GM10248 (cell line): ENCODE data around the gene NUP93.

ENCODE experiments used
- CTCF ChIA-PET: fragments of 300-600 bp; sonication (Branson Sonifier 250); formaldehyde crosslinking; extraction: SDS; loops from one replicate; lab custom pipeline; 2021; ENCODE audit warnings: antibody characterized with exemption; lab: Yijun Ruan, JAX
- POLR2A ChIA-PET: fragments of 350-650 bp; sonication (Branson Sonifier 250); formaldehyde crosslinking; extraction: SDS; loops from one replicate; lab custom pipeline; 2020; ENCODE audit warnings: antibody characterized with exemption; lab: Yijun Ruan, JAX
- DNase-seq: peaks from one replicate; pipeline ENCODE4 v3.0.0; 2012; ENCODE audit errors: extremely low spot score
- TF ChIP-seq, protein P1 (sequence below): IDR thresholded peaks from 2 replicates; pipeline ENCODE4 v1.5.1; 2012; ENCODE audit warnings: mild to moderate bottlenecking, low read depth; ENCODE audit errors: extremely low read depth, missing control alignments, control extremely low read depth

Gene NUP93

DNA sequence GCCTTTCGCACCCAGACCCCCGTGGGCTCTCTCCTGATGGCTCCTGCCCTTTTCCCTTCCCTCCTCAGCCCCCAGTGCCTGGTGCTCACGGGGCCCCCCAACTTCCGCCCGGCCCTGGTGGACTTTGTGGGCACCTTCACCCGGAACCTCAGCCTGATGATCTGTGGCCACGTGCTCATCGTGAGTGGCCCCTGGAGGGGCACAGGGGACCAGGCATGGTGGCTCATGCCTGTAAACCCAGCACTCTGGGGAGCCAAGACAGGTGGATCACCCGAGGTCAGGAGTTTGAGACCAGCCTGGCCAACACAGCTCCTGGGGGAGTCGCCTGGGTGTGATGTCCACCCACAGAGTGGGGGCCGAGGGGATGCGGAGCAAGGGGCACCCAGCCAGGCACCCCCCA lies 156.4 kb downstream of the NUP93 start:
- POLR2A ChIA-PET: no interaction called here
- CTCF ChIA-PET: no interaction called here
- TF ChIP-seq, protein P1, sequence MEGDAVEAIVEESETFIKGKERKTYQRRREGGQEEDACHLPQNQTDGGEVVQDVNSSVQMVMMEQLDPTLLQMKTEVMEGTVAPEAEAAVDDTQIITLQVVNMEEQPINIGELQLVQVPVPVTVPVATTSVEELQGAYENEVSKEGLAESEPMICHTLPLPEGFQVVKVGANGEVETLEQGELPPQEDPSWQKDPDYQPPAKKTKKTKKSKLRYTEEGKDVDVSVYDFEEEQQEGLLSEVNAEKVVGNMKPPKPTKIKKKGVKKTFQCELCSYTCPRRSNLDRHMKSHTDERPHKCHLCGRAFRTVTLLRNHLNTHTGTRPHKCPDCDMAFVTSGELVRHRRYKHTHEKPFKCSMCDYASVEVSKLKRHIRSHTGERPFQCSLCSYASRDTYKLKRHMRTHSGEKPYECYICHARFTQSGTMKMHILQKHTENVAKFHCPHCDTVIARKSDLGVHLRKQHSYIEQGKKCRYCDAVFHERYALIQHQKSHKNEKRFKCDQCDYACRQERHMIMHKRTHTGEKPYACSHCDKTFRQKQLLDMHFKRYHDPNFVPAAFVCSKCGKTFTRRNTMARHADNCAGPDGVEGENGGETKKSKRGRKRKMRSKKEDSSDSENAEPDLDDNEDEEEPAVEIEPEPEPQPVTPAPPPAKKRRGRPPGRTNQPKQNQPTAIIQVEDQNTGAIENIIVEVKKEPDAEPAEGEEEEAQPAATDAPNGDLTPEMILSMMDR: no peak
- DNase-seq: no peak

DNA sequence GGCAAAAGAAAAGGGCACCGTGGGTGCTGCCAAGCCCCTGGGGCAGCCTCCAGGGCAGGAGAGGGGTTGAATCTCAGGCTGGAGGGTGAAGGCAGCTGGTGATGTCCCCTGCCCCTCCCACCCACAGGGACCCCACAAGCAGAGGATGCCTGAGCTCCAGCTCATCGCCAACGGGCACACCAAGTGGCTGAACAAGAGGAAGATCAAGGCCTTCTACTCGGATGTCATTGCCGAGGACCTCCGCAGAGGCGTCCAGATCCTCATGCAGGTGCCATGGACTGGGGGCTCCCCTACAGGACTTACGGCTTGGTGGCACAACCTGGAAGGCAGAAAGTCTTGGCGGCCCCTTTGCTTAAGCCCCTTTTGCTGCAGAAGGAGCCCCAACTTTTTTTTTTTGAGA lies 156.9 kb downstream of the NUP93 start:
- ChIA-PET POLR2A (no interaction called here), CTCF (no interaction called here)
- DNase-seq: no peak
- TF ChIP-seq, protein P1: no peak

DNA sequence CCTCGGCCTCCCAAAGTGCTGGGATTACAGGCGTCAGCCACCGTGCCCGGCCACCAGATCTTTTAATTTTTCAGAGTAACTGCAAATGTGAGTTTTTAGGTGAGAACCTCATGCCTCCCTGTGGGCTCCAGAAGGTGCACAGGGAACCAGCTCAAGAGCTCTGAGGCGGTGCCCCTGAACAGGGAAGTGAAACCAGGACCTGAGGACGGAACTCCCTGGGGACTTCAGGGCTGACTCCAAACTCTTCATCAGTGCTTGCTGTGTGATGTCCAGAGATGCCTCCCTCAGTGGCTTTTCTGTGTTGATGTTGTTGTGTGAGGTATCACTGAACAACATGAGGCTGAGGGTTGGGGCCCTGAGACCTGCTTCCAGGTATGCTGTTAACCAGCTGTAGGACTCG lies 158.9 kb downstream of the NUP93 start:
- TF ChIP-seq, protein P1: no peak
- ChIA-PET POLR2A (interaction anchor here (1.3 kb wide), 1 partner anchor 43 kb away, joined by 3 read pairs; the partner anchor contains the start of gene HERPUD1), CTCF (interaction anchor here (0.8 to 1.8 kb wide), 4 partner anchors 9 to 28 kb away, joined by 3 to 4 read pairs (median 4); partner anchors contain the start of gene SLC12A3)
- DNase-seq: peak; percentile 79

DNA sequence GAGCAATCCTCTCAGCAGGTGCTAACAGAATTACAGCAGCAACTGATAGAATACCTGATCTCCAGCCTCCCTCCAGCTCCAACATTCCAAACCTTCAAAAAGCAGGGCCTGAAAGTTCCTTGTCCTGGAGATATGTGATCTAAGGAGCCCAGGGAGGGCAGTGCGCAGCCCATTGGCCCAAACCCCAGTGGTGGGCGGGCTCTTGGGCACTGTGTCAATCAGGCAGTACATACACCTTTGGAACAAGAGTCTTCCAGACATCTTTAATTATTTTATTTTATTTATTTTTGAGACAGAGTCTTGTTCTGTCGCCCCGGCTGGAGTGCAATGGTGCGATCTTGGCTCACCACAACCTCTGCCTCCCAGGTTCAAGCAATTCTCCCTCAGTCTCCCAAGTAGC lies 159.3 kb downstream of the NUP93 start:
- CTCF ChIA-PET: interaction anchor here (0.8 to 1.8 kb wide), 6 partner anchors 8 to 27 kb away, joined by 3 to 4 read pairs (median 4); partner anchors contain the start of gene SLC12A3
- DNase-seq: no peak
- TF ChIP-seq, protein P1: no peak
- POLR2A ChIA-PET: interaction anchor here (1.3 kb wide), 1 partner anchor 42 kb away, joined by 3 read pairs; the partner anchor contains the start of gene HERPUD1

DNA sequence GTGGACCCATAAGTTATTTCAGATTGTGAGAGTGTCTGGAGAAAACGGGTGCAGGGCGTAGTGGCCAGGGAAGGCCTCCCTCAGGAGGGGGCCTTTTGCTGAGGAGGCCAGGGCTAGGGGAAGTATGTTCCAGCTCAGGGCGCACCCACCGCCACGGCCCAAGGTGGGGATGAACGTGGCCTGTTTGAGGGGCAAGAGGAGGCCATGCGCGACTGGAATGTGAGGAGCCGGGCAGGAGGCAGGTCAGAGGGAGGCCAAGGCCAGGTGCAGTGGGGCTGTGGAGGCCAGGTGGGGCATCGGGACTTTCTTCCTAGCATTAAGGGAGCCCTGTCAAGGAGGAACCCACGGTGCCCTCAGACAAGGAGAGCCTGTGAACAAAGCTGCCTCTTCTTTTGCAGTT lies 161.8 kb downstream of the NUP93 start:
- ChIA-PET POLR2A (interaction anchor here (2.1 kb wide), 1 partner anchor 40 kb away, joined by 7 read pairs; the partner anchor contains the start of gene HERPUD1), CTCF (interaction anchor here (1.4 to 1.7 kb wide), 2 partner anchors 28 to 74 kb away, joined by 3 to 5 read pairs; no protein-coding TSS in a partner anchor)
- DNase-seq: no peak
- TF ChIP-seq, protein P1: no peak

DNA sequence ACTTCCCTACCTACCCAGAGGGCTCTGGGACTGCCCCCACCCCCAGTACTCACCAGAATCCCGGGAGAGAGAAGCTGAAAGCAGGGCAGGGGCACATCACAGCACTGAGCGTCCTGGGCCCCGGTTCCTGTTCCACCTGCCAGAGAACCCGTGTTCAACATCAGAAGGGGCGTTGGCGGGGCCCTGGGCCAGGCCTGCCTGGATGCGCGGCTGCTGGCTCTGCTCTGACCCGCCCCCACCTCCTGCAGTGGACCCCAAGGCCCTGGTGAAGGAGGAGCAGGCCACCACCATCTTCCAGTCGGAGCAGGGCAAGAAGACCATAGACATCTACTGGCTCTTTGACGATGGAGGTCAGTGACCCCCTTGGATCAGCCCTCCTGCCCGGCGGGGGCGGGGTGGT lies 162.8 kb downstream of the NUP93 start:
- TF ChIP-seq, protein P1: no peak
- CTCF ChIA-PET: interaction anchor here (1.4 to 2.0 kb wide), 5 partner anchors 18 to 73 kb away, joined by 3 to 10 read pairs (median 5); no protein-coding TSS in a partner anchor
- no peak for DNase-seq
- POLR2A ChIA-PET: interaction anchor here (0.8 kb wide), 1 partner anchor 39 kb away, joined by 4 read pairs; no protein-coding TSS in a partner anchor
